ENCODE measurements around the gene MPZL1.

Gene MPZL1

DNA sequence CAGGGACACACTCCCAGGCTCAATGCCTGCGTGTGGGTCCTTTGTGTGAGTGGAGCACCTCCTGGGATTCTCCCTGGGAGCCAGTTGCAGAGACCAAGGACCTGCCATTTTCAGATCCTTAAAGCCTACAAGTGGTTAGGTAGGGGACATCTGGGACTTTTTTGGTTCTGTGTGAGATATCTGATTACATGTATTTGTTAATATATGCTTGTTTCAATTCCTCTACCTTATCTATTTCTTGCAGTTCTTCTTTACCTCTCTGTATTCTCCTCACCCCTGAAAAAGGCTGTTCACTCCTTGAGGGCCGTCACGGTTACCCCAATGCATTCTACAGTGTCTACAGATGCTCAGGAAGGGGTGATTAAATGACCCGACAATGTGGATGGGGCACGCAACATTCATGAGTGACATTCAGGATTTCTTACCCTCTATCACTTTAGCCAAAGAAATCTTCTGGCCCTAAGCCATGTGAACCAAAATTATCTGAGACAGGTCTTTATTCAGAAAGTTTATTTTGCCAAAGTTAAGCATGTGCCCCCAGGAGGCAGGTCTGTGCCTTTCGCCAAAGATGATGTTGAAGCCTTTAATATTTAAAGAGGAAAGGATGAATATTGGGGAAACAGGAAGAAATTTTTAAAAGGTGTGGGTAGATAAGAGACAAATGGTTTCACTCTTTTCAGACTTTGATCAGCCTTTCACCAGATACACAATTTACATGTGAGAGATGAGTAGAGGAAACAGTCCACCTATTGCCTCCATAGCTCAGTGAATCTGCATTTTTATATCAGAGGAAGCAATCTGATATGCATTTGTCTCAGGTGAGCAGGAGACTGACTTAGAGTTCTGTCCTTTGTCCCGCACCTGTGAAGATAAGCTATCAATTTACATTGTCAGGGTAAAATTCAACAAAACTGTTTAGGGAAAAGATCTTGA is 44.6 kb upstream of the MPZL1 start:
- Histone ChIP-seq H3K4me3 (replicated peaks; ENCODE audit: insufficient read depth, low read length) (no peak overlapping the region), H3K27me3 (ENCODE audit: insufficient read depth, poor library complexity, severe bottlenecking) (no peaks in the 10 kb centered on the region), H3K27ac (replicated peaks) (no peak overlapping the region)
- TF ChIP-seq, protein P1, sequence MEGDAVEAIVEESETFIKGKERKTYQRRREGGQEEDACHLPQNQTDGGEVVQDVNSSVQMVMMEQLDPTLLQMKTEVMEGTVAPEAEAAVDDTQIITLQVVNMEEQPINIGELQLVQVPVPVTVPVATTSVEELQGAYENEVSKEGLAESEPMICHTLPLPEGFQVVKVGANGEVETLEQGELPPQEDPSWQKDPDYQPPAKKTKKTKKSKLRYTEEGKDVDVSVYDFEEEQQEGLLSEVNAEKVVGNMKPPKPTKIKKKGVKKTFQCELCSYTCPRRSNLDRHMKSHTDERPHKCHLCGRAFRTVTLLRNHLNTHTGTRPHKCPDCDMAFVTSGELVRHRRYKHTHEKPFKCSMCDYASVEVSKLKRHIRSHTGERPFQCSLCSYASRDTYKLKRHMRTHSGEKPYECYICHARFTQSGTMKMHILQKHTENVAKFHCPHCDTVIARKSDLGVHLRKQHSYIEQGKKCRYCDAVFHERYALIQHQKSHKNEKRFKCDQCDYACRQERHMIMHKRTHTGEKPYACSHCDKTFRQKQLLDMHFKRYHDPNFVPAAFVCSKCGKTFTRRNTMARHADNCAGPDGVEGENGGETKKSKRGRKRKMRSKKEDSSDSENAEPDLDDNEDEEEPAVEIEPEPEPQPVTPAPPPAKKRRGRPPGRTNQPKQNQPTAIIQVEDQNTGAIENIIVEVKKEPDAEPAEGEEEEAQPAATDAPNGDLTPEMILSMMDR (IDR thresholded peaks at IDR 0.05; ENCODE audit: insufficient read depth, low read length): no peak
- no peak for TF ChIP-seq SPI1 (IDR thresholded peaks at IDR 0.05; ENCODE audit: borderline replicate concordance, low read depth)
- TF ChIP-seq, protein P2, sequence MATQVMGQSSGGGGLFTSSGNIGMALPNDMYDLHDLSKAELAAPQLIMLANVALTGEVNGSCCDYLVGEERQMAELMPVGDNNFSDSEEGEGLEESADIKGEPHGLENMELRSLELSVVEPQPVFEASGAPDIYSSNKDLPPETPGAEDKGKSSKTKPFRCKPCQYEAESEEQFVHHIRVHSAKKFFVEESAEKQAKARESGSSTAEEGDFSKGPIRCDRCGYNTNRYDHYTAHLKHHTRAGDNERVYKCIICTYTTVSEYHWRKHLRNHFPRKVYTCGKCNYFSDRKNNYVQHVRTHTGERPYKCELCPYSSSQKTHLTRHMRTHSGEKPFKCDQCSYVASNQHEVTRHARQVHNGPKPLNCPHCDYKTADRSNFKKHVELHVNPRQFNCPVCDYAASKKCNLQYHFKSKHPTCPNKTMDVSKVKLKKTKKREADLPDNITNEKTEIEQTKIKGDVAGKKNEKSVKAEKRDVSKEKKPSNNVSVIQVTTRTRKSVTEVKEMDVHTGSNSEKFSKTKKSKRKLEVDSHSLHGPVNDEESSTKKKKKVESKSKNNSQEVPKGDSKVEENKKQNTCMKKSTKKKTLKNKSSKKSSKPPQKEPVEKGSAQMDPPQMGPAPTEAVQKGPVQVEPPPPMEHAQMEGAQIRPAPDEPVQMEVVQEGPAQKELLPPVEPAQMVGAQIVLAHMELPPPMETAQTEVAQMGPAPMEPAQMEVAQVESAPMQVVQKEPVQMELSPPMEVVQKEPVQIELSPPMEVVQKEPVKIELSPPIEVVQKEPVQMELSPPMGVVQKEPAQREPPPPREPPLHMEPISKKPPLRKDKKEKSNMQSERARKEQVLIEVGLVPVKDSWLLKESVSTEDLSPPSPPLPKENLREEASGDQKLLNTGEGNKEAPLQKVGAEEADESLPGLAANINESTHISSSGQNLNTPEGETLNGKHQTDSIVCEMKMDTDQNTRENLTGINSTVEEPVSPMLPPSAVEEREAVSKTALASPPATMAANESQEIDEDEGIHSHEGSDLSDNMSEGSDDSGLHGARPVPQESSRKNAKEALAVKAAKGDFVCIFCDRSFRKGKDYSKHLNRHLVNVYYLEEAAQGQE (IDR thresholded peaks at IDR 0.05; ENCODE audit: insufficient replicate concordance, low read depth): no peak
- no peak for TF ChIP-seq GABPA (IDR thresholded peaks at IDR 0.05; ENCODE audit: low read depth)
- TF ChIP-seq POLR2AphosphoS5 (IDR thresholded peaks at IDR 0.05; ENCODE audit: low read depth): no peak
- DNase-seq (ENCODE audit: low read depth in 1 of 2, low spot score in 1 of 2): no peak

DNA sequence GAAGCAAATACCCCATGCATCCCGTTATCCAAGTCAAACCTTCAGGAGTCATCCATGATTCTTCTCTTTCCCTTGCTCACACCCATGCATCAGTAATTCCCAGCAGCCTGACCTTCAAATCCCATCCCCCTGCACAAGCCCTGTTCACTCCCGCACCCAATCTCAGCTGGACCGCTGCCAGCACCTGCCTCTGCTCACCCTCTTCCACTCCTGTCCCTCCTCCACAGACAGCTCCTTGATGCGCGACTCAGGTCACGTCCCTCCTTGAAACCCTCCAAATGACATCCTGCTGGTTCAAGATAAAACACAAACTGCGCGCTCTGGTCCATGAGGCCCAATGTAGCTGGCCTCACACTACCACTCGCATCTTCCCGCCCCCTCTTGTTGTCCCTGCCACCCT is 43.4 kb upstream of the MPZL1 start:
- no peak overlapping the region for H3K4me3 ChIP-seq (replicated peaks; ENCODE audit: insufficient read depth, low read length)
- no peaks in the 10 kb centered on the region for H3K27me3 ChIP-seq (ENCODE audit: insufficient read depth, poor library complexity, severe bottlenecking)
- DNase-seq (ENCODE audit: low read depth in 1 of 2, low spot score in 1 of 2): no peak
- TF ChIP-seq GABPA (IDR thresholded peaks at IDR 0.05; ENCODE audit: low read depth): no peak
- no peak for TF ChIP-seq SPI1 (IDR thresholded peaks at IDR 0.05; ENCODE audit: borderline replicate concordance, low read depth)
- no peak for TF ChIP-seq POLR2AphosphoS5 (IDR thresholded peaks at IDR 0.05; ENCODE audit: low read depth)
- TF ChIP-seq, protein P1 (IDR thresholded peaks at IDR 0.05; ENCODE audit: insufficient read depth, low read length): no peak
- TF ChIP-seq, protein P2 (IDR thresholded peaks at IDR 0.05; ENCODE audit: insufficient replicate concordance, low read depth): no peak
- no peak overlapping the region for H3K27ac ChIP-seq (replicated peaks)

DNA sequence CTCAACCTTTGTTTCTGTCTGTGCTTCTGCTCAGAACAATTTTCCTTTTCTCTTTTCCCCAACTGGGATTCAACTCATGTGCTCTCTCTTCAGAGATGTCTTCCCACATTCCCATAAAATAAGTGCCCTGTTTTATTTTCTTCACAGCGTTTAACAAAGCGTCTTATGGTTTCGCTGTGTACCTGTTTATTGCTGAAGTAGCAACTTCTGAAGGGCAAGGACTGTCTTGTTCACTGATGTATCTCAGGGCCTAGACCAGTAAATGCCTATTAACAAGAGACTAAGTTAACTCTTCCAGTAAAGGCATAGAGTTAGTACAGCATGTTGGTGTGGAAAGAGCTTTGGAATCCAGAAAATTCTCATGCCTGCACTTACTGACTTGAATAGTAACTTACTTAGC is 42.9 kb upstream of the MPZL1 start:
- no peak for DNase-seq (ENCODE audit: low read depth in 1 of 2, low spot score in 1 of 2)
- H3K4me3 ChIP-seq (replicated peaks; ENCODE audit: insufficient read depth, low read length): no peak overlapping the region
- H3K27me3 ChIP-seq (ENCODE audit: insufficient read depth, poor library complexity, severe bottlenecking): no peaks in the 10 kb centered on the region
- TF ChIP-seq, protein P2 (IDR thresholded peaks at IDR 0.05; ENCODE audit: insufficient replicate concordance, low read depth): no peak
- TF ChIP-seq, protein P1 (IDR thresholded peaks at IDR 0.05; ENCODE audit: insufficient read depth, low read length): no peak
- no peak for TF ChIP-seq GABPA (IDR thresholded peaks at IDR 0.05; ENCODE audit: low read depth)
- TF ChIP-seq POLR2AphosphoS5 (IDR thresholded peaks at IDR 0.05; ENCODE audit: low read depth): no peak
- TF ChIP-seq SPI1 (IDR thresholded peaks at IDR 0.05; ENCODE audit: borderline replicate concordance, low read depth): no peak
- H3K27ac ChIP-seq (replicated peaks): no peak overlapping the region

Measured in HL-60 (cell line).